ENCODE measurements around the gene CDK17. TPM values are rescaled to one million over a fixed set of nuclear protein-coding genes. Genes with fewer than 3 reads are reported as not detected.

CDK17 gene
- total RNA-seq, 1 donor from 2014 or later: 47.1 TPM

DNA sequence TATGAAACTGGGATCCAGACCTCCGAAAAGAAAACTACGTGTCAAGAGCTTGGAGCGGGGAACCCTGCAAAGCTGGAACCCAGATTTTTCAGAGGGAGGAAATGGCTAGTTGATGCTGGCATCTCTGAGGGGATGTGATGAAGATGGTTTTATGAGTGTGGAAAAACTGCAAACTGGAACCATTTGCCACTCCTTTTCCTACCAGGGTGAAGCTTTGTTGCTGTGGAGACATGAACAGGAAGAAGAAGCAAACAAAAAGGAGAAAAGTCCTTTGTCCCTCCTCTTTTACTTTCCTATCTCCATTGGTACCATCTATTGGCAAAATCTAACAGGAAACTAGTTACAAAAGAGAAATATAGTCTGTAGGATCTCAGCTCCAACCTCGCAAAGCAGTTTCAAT is 39.2 kb downstream of the CDK17 start:
- no peak for TF ChIP-seq CTCF (IDR thresholded peaks at IDR 0.05)
- peaks cover 29% of the 10 kb centered on the region for H3K4me1 ChIP-seq
- H3K27ac ChIP-seq: peak overlapping the region; percentile 44
- ATAC-seq (no peak), DNase-seq (no peak)
- no peaks in the 10 kb centered on the region for H3K9me3 ChIP-seq
- intact Hi-C loops (cut with DNase I): no loop called here
- H3K4me3 ChIP-seq: no peak overlapping the region
- no peaks in the 10 kb centered on the region for H3K27me3 ChIP-seq
- no peaks in the 10 kb centered on the region for H3K36me3 ChIP-seq

- intact Hi-C loops (cut with DNase I): no loop called here
- DNase-seq (no peak), ATAC-seq (no peak)
- H3K27ac ChIP-seq: peak overlapping the region; percentile 44
- no peaks in the 10 kb centered on the region for H3K36me3 ChIP-seq
- H3K4me1 ChIP-seq: peaks cover 23% of the 10 kb centered on the region
- no peaks in the 10 kb centered on the region for H3K9me3 ChIP-seq
- TF ChIP-seq CTCF (IDR thresholded peaks at IDR 0.05): no peak
- no peaks in the 10 kb centered on the region for H3K27me3 ChIP-seq
- H3K4me3 ChIP-seq: no peak overlapping the region
Observed at GRCh38 chr12:96360550-96360949, 39.7 kb downstream of the CDK17 start.

GRCh38 chr12:96359328-96359727 is 40.9 kb downstream of the CDK17 start:
- no peak for DNase-seq
- intact Hi-C loops (cut with DNase I): no loop called here
- Histone ChIP-seq H3K27ac (no peak overlapping the region), H3K4me1 (peaks cover 20% of the 10 kb centered on the region), H3K27me3 (no peaks in the 10 kb centered on the region), H3K9me3 (no peaks in the 10 kb centered on the region), H3K36me3 (no peaks in the 10 kb centered on the region), H3K4me3 (no peak overlapping the region)
- TF ChIP-seq CTCF (IDR thresholded peaks at IDR 0.05): no peak
- no peak for ATAC-seq

GRCh38 chr12:96356831-96357230 is 43.4 kb downstream of the CDK17 start:
- Histone ChIP-seq H3K27ac (no peak overlapping the region), H3K4me1 (peaks cover 43% of the 10 kb centered on the region), H3K36me3 (no peaks in the 10 kb centered on the region), H3K27me3 (no peaks in the 10 kb centered on the region), H3K9me3 (no peaks in the 10 kb centered on the region), H3K4me3 (no peak overlapping the region)
- intact Hi-C loops (cut with DNase I): no loop called here
- ATAC-seq: no peak
- DNase-seq: no peak
- no peak for TF ChIP-seq CTCF (IDR thresholded peaks at IDR 0.05)

DNA sequence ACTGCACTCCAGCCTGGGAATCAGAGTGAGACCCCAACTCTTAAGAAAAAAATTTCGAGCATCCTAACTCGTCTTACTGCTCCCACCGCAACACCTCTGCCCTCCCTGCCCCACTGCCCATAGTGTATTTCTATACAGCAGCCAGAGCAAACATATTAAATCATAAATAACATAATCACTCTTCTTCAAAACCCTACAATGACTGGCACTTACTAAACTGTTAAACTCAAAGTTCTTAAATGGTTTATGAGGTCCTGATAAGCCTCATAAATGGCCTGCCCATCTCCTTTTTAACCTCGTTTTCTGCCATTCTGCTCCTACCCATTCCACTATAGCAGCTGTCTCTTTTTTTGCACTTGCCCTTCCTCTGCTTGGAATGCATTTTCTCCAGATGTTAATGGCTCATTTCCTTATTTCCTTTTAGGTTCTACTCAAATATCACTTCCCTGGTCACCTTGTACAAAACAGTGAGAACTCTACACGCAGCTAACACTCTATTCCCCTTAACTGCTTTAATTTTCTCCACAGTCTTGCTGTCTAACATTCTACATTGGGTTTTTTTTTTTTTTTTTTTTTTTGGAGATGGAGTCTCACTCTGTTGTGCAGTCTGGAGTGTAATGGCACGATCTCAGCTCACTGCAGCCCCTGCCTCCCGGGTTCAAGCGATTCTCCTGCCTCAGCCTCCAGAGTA is 45.2 kb downstream of the CDK17 start:
- DNase-seq: no peak
- Histone ChIP-seq H3K27ac (no peak overlapping the region), H3K4me3 (no peak overlapping the region), H3K9me3 (no peaks in the 10 kb centered on the region), H3K4me1 (peaks cover 38% of the 10 kb centered on the region), H3K27me3 (no peaks in the 10 kb centered on the region), H3K36me3 (no peaks in the 10 kb centered on the region)
- no peak for TF ChIP-seq CTCF (IDR thresholded peaks at IDR 0.05)
- intact Hi-C loops (cut with DNase I): no loop called here
- ATAC-seq: no peak

- no peak for ATAC-seq
- intact Hi-C loops (cut with DNase I): no loop called here
- Histone ChIP-seq H3K4me3 (no peak overlapping the region), H3K36me3 (no peaks in the 10 kb centered on the region), H3K27me3 (no peaks in the 10 kb centered on the region), H3K27ac (no peak overlapping the region), H3K4me1 (peaks cover 34% of the 10 kb centered on the region), H3K9me3 (no peaks in the 10 kb centered on the region)
- no peak for DNase-seq
- no peak for TF ChIP-seq CTCF (IDR thresholded peaks at IDR 0.05)
Observed at GRCh38 chr12:96354326-96354725, 45.9 kb downstream of the CDK17 start.

Data from upper lobe of right lung (tissue), 1 donor.